Stomach (tissue), 4 donors: Measurements from ENCODE around the gene NAALADL2.

ENCODE experiments used
- EP300 ChIP-seq: sonication (generic); formaldehyde crosslinking; IDR thresholded peaks from one replicate; pipeline ENCODE4 v1.6.1; 2017; ENCODE audit warnings: antibody characterized with exemption
- POLR2AphosphoS5 ChIP-seq, 3 donors: sonication (generic); formaldehyde crosslinking; IDR thresholded peaks; one replicate each; pipeline ENCODE4 v1.6.1; 2016; ENCODE audit warnings: antibody characterized with exemption in 3 of 3
- TF ChIP-seq, protein P1 (sequence below), 7 experiments: fragments of 450-650 bp in 4 of 7; fragments of 200-600 bp in 3 of 7; sonication (generic) in 3 of 7; IDR thresholded peaks; one replicate each; pipeline ENCODE4 v1.5.1; 2016 to 2019; ENCODE audit warnings: antibody characterized with exemption in 7 of 7, control low read depth in 2 of 7, mild to moderate bottlenecking in 1 of 7

DNA sequence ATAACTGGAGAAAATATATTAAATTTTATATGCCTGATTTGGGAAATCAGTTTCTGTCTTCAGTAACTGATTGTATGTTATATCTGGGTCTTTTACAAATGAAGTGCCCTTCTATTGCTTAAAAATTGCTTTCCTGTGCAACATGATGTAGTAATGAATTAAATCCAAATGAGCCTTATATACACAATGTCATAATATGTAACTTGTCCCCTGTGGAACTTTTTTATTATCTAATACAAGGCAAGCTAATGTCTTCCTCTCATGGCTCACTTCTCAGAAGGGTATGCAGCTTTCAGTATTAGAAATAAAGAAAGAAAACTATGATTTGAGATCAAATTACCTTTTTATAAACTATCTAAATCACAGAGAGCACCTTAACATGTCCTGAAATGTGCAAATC lies 248.9 kb downstream of the NAALADL2 start:
- TF ChIP-seq EP300 (no peak), POLR2AphosphoS5 (IDR thresholded peaks at IDR 0.05) (no peak)
- TF ChIP-seq, protein P1, sequence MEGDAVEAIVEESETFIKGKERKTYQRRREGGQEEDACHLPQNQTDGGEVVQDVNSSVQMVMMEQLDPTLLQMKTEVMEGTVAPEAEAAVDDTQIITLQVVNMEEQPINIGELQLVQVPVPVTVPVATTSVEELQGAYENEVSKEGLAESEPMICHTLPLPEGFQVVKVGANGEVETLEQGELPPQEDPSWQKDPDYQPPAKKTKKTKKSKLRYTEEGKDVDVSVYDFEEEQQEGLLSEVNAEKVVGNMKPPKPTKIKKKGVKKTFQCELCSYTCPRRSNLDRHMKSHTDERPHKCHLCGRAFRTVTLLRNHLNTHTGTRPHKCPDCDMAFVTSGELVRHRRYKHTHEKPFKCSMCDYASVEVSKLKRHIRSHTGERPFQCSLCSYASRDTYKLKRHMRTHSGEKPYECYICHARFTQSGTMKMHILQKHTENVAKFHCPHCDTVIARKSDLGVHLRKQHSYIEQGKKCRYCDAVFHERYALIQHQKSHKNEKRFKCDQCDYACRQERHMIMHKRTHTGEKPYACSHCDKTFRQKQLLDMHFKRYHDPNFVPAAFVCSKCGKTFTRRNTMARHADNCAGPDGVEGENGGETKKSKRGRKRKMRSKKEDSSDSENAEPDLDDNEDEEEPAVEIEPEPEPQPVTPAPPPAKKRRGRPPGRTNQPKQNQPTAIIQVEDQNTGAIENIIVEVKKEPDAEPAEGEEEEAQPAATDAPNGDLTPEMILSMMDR (IDR thresholded peaks at IDR 0.05): no peak
